ENCODE data around the gene DOCK1.

The DOCK1 gene

GRCh38 chr10:127013211-127013656, 108.0 kb downstream of the DOCK1 start:
- DNase-seq = no peak

GRCh38 chr10:127013691-127014473, 108.7 kb downstream of the DOCK1 start:
- DNase-seq = no peak

GRCh38 chr10:127014671-127015070, 109.4 kb downstream of the DOCK1 start:
- no peak for DNase-seq

- no peak for DNase-seq
Observed at GRCh38 chr10:127015373-127015772, 110.1 kb downstream of the DOCK1 start.

GRCh38 chr10:127016331-127016730, 111.1 kb downstream of the DOCK1 start:
- no peak for DNase-seq

- no peak for DNase-seq
Observed at GRCh38 chr10:127017541-127018297, 112.5 kb downstream of the DOCK1 start.

- no peak for DNase-seq
Observed at GRCh38 chr10:127018298-127018650, 113.0 kb downstream of the DOCK1 start.

GRCh38 chr10:127018766-127019165, 113.5 kb downstream of the DOCK1 start:
- no peak for DNase-seq

- no peak for DNase-seq
Observed at GRCh38 chr10:127020260-127020659, 115.0 kb downstream of the DOCK1 start.

GRCh38 chr10:127021801-127022200, 116.6 kb downstream of the DOCK1 start:
- no peak for DNase-seq

GRCh38 chr10:127024685-127025435, 119.6 kb downstream of the DOCK1 start:
- DNase-seq = no peak

GRCh38 chr10:127027786-127028185, 122.6 kb downstream of the DOCK1 start:
- no peak for DNase-seq

- no peak for DNase-seq
Observed at GRCh38 chr10:127028556-127028955, 123.3 kb downstream of the DOCK1 start.

- no peak for DNase-seq
Observed at GRCh38 chr10:127029061-127029460, 123.8 kb downstream of the DOCK1 start.

GRCh38 chr10:127033216-127034033, 128.2 kb downstream of the DOCK1 start:
- DNase-seq = no peak

- DNase-seq = no peak
Observed at GRCh38 chr10:127034034-127034633, 128.9 kb downstream of the DOCK1 start.

- no peak for DNase-seq
Observed at GRCh38 chr10:127034790-127035189, 129.6 kb downstream of the DOCK1 start.

GRCh38 chr10:127035827-127036226, 130.6 kb downstream of the DOCK1 start:
- DNase-seq = no peak

- DNase-seq = no peak
Observed at GRCh38 chr10:127036987-127037386, 131.8 kb downstream of the DOCK1 start.

- DNase-seq = no peak
Observed at GRCh38 chr10:127039435-127039834, 134.2 kb downstream of the DOCK1 start.

GRCh38 chr10:127040756-127041155, 135.5 kb downstream of the DOCK1 start:
- no peak for DNase-seq

- no peak for DNase-seq
Observed at GRCh38 chr10:127041552-127041951, 136.3 kb downstream of the DOCK1 start.

Data from NK-92 treated with Interleukin-12 subunit alpha and Interleukin-12 subunit beta, amount 100 ng/mL, for 24 hours (cell line).